RWPE1 (cell line): ENCODE measurements around the gene DCAF8L2.
"Not testable (repeated sequence)": the region's sequence is repeated elsewhere in the genome, so short reads cannot be mapped to it uniquely, and the experiment has no call there.

ENCODE experiments used
- CTCF ChIA-PET: fragments of 350-600 bp; sonication (Branson Sonifier 250); formaldehyde crosslinking; extraction: SDS; loops from one replicate; lab custom pipeline; 2021; lab: Yijun Ruan, JAX
- POLR2A ChIA-PET: fragments of 400-600 bp; formaldehyde crosslinking; extraction: SDS; loops from one replicate; lab custom pipeline; 2020; ENCODE audit warnings: antibody characterized with exemption; ENCODE audit not compliant: low non-redundant PET; lab: Yijun Ruan, JAX
- DNase-seq: peaks from one replicate; pipeline ENCODE4 v3.0.0; 2012; ENCODE audit warnings: low spot score
- H3K27ac ChIP-seq: fragments of 450-650 bp; 2 replicates; pipeline ENCODE4 v1.5.1; 2017
- CTCF ChIP-seq: fragments of 450-650 bp; conservative IDR thresholded peaks from 2 replicates; pipeline ENCODE4 v1.5.1; 2017; ENCODE audit warnings: low read depth, mild to moderate bottlenecking

The DCAF8L2 gene

GRCh38 chrX:27679281-27679680, 89.1 kb downstream of the DCAF8L2 start:
- POLR2A ChIA-PET, result interaction anchor here (0.5 kb wide), 1 partner anchor 45 kb away, joined by 3 read pairs; no protein-coding TSS in a partner anchor
- TF ChIP-seq CTCF, result no peak
- CTCF ChIA-PET, result no interaction called here
- no peak overlapping the region for H3K27ac ChIP-seq
- no peak for DNase-seq

GRCh38 chrX:27680726-27681125, 90.6 kb downstream of the DCAF8L2 start:
- no peak overlapping the region for H3K27ac ChIP-seq
- POLR2A ChIA-PET, result no interaction called here
- TF ChIP-seq CTCF, result no peak
- no peak for DNase-seq
- CTCF ChIA-PET, result no interaction called here

GRCh38 chrX:27683566-27684208, 93.5 kb downstream of the DCAF8L2 start:
- H3K27ac ChIP-seq, POLR2A ChIA-PET: not testable (repeated sequence)
- TF ChIP-seq CTCF, result peak; percentile 58
- CTCF ChIA-PET, result interaction anchor here (0.6 to 0.8 kb wide), 3 partner anchors 14 to 83 kb away, joined by 3 to 7 read pairs (median 4); no protein-coding TSS in a partner anchor
- DNase-seq, result peak; percentile 0

GRCh38 chrX:27694667-27695066, 104.5 kb downstream of the DCAF8L2 start:
- no peak overlapping the region for H3K27ac ChIP-seq
- DNase-seq, result no peak
- POLR2A ChIA-PET, result no interaction called here
- TF ChIP-seq CTCF, result no peak
- CTCF ChIA-PET, result no interaction called here

GRCh38 chrX:27706526-27706925, 116.4 kb downstream of the DCAF8L2 start:
- CTCF ChIA-PET, result no interaction called here
- DNase-seq, result no peak
- H3K27ac ChIP-seq, result no peak overlapping the region
- no peak for TF ChIP-seq CTCF
- POLR2A ChIA-PET, result no interaction called here

- CTCF ChIA-PET, result no interaction called here
- no peak for TF ChIP-seq CTCF
- DNase-seq, result no peak
- POLR2A ChIA-PET, result no interaction called here
- H3K27ac ChIP-seq, result no peak overlapping the region
Measured at GRCh38 chrX:27715610-27716009, 125.5 kb downstream of the DCAF8L2 start.
